Measurements from ENCODE around the gene CCDC190. TPM values are rescaled to one million over a fixed set of nuclear protein-coding genes. Genes with fewer than 3 reads are reported as not detected.

Gene CCDC190
- total and polyA plus RNA-seq, 2 of the 4 experiments (the other 2 are of a cell fraction): 0.10 to 0.36 TPM

DNA sequence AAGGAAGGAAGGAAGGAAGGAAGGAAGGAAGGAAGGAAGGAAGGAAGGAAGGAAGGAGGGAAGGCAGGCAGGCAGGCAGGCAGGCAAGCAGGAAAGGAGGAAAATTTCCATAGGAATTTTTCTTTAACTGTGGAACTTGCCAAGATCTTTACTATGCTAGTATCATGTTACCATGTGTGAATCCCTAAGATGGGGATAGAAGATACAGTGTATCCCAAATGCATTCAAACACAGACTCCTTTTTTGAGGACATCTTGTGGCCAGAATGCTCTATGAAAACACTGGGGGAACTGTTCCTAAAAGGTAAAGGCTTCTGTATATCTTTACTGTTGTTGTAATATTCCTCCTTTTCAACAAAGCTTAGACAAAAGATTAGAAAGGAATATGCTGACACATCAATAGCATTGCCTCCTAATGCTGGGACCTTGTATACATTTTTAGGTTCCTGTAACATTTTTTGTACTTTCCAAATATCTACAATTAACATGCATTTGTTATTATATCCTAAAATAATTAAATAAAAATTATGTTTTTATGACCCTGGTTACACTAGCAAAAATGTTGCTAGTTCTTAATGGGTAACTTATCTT lies 20.6 kb downstream of the CCDC190 start:
- H4K8ac ChIP-seq (ENCODE audit: low read depth in 2 of 2, low read length in 2 of 2): no peak overlapping the region
- H3K23ac ChIP-seq (ENCODE audit: low read depth, low read length): no peak overlapping the region
- intact Hi-C loops (cut with micrococcal nuclease): no loop called here
- no peak overlapping the region for H3K14ac ChIP-seq (replicated peaks; ENCODE audit: low read depth, low read length)
- no peak overlapping the region for H2BK20ac ChIP-seq (ENCODE audit: low read depth, low read length)
- no peak overlapping the region for H3K4me3 ChIP-seq (ENCODE audit: insufficient read depth, low read depth, low read length)
- H3K9ac ChIP-seq (ENCODE audit: low read depth, low read length): no peak overlapping the region
- no peaks in the 10 kb centered on the region for H3K36me3 ChIP-seq (ENCODE audit: control insufficient read depth, insufficient read depth, low read length)
- H3K4me2 ChIP-seq (ENCODE audit: low read depth, low read length): no peak overlapping the region
- in situ Hi-C loops (cut with MboI; ENCODE audit: low sequenced_read_pairs): no loop called here
- no peaks in the 10 kb centered on the region for H3K27me3 ChIP-seq (ENCODE audit: control insufficient read depth, insufficient read depth, low read length)
- H2BK5ac ChIP-seq (ENCODE audit: low read depth, low read length, poor library complexity, severe bottlenecking): no peak overlapping the region
- peak; percentile 91 for TF ChIP-seq MAFK (IDR thresholded peaks at IDR 0.05; ENCODE audit: low read depth, low read length)
- no peak for TF ChIP-seq MXI1 (IDR thresholded peaks at IDR 0.05; ENCODE audit: borderline replicate concordance, low read depth, low read length)
- no peak overlapping the region for H2BK120ac ChIP-seq (ENCODE audit: low read depth, low read length)
- H3K27ac ChIP-seq (ENCODE audit: insufficient read depth, low read length): no peak overlapping the region
- ChIA-PET POLR2A (ENCODE audit: unreplicated experiment) (no interaction called here), CTCF (interaction anchor here (0.8 kb wide), 1 partner anchor 14 kb away, joined by 3 read pairs; no protein-coding TSS in a partner anchor)
- no peak overlapping the region for H4K5ac ChIP-seq (ENCODE audit: low read depth, low read length)
- H2AK9ac ChIP-seq (replicated peaks; ENCODE audit: low read depth, low read length, poor library complexity): no peak overlapping the region
- no peaks in the 10 kb centered on the region for H4K20me1 ChIP-seq (ENCODE audit: insufficient read depth, low read length)
- peaks cover 7% of the 10 kb centered on the region for H3K9me3 ChIP-seq (ENCODE audit: control insufficient read depth, insufficient read depth, low read length)
- no peak overlapping the region for H3K18ac ChIP-seq (ENCODE audit: low read depth, low read length)
- no peak overlapping the region for H4K91ac ChIP-seq (ENCODE audit: insufficient read depth, low read depth, low read length)
- no peak overlapping the region for H2AFZ ChIP-seq (replicated peaks; ENCODE audit: low read length, poor library complexity)
- ATAC-seq (ENCODE audit: low read depth) (peak; percentile 62), DNase-seq (peak; percentile 32)
- no peak overlapping the region for H3K4ac ChIP-seq (ENCODE audit: low read depth, low read length)
- no peaks in the 10 kb centered on the region for H3K9me1 ChIP-seq (ENCODE audit: insufficient read depth, low read length)
- no peak overlapping the region for H2AK5ac ChIP-seq (ENCODE audit: low read depth, low read length)
- no peak overlapping the region for H2BK15ac ChIP-seq (ENCODE audit: low read depth, low read length)
- dilution Hi-C loops (cut with HindIII; ENCODE audit: low sequenced_read_pairs, unreplicated experiment): no loop called here
- BruUV-seq (replicated peaks): no TSS peak
- H3K79me1 ChIP-seq (ENCODE audit: low read depth in 1 of 2, low read length in 2 of 2): no peaks in the 10 kb centered on the region
- no peak overlapping the region for H3K56ac ChIP-seq (ENCODE audit: extremely low read depth, insufficient read depth, low read length)
- peaks cover 1% of the 10 kb centered on the region for H3K4me1 ChIP-seq (ENCODE audit: control insufficient read depth, insufficient read depth, low read length)

All from IMR-90 (cell line).